Muscle of back (tissue), 11 donors: ENCODE measurements around the gene HEY2. TPM values are rescaled to one million over a fixed set of nuclear protein-coding genes. Genes with fewer than 3 reads are reported as not detected.
"Not testable (repeated sequence)": the region's sequence is repeated elsewhere in the genome, so short reads cannot be mapped to it uniquely, and the experiment has no call there.

Experiments
- DNase-seq, 3 donors: peaks; one replicate each; pipeline versions ENCODE4 v3.0.0 to v3.0.0-alpha.2; 2013
- polyA plus RNA-seq, 10 donors: library from polyadenylated mRNA; unstranded; fragments of 120-200 nt; gene quantifications; one replicate each; pipeline ENCODE4 v1.2.1, GENCODE V29; 2013; ENCODE audit not compliant: insufficient read length in 10 of 10

HEY2 gene
- polyA plus RNA-seq, 10 donors: 7.5 to 15.4 (median 10.5) TPM

DNA sequence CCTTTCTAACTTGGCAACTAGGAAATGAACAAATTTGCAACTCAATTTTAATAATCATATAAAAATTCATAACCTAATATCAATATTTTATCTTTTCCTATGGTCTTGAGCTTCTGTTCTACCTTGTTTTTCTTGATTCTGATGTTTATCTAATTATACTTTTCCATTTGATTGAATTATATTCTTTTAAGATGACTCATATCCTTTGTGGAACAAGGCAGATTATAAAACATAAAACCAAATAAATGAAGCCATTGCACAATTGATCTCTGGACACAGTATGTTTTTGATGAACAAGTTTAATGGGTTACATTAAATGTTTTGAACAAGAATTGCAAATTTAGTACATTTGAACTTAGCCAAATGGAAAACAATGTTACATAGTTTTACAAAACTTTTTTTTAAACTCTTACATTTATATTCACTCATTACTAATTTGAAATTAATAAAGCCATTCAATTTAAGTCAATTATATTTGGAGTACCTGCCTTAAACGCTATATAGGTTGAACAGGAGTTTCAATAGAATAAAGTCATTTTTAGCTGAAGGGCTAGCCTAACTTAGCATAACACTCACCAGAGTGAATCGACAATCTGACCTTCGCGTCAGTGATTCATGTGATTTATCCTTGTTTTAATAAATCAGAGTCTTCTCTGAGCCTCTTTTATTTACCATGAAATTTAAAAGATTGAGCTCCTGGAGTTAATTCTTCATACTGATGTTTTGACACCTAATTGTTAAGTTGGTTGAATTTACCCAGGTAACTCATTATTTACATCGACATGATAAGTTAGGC lies 45.1 kb downstream of the HEY2 start:
- DNase-seq: no peak

DNA sequence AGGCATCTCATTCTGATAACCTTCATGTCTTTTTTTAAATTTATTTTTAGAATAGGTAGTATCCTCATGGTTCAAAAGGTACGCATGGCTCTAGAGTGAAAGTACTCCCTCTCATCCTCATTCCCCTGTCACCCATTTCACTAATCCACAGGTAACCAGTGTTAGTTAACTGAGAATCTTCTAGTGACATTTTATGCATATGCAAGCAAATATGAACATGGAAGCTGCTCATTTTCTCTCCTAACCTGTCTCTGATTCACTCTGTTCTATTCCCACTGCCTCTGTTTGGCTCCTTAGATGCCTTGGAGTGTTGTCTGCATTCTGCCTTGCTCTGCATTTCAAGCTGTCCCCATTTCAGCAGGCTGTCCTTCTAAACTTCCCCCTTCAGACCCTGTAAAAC lies 45.9 kb downstream of the HEY2 start:
- no peak for DNase-seq

DNA sequence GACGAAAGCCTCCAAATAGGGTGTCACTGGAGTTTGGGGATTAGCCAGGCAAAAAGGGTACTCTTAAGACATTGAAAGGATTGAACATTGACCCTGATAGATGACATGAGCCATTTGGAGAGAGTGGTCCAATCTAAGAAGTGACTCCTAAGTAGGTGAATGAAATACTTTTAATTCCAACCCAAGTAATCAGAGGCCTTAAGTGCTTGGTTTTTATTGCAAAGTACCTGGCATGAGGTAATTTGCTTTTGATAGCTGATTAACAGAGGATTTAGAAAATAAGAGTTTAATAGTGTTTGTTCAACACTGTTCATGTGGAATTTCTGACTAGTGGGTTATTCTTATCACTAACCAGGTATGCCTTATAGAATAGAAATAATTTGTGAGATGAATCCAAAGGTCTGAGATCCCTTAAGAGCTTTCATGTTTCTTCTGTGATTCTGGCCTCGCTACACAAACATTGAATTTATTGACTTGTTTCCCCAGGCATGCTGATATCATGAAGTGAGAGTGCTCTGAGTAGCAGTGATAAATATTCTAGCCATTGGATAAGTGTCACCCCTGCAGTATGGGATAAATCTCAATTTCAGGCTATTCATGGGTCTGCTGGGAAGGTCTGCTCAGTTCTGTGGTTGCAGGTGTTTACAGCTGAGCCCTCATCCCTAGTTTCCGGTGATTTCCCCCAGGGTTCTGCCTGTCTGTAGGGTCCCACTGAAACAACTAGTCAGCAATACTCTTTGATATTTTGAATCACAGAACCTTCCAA lies 47.9 kb downstream of the HEY2 start:
- no peak for DNase-seq

DNA sequence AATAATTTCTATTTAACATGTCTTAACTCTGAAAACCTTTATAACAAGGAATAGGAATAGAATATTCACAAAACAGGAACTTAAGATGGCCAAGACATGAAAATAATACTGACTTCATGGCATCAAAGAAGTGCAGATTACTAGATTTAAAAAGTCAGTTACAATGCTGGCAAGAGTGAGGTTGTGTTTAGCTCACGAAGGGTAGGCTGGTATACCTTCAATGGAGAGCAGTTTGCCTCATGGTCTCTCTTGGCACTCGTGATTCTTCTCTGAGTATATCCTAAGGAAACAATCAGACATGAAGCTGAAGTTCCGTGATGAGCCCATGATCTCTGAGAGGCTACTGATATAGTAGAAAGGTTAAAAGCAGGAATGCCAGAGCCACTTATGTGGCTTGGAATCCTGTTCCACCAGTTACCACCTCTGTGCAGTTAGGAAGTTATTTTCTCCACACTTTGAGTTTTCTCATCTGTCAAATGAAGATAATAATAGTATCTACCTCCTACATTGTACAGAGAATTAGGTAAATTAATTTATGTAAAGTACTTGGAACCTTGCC lies 48.5 kb downstream of the HEY2 start:
- no peak for DNase-seq

DNA sequence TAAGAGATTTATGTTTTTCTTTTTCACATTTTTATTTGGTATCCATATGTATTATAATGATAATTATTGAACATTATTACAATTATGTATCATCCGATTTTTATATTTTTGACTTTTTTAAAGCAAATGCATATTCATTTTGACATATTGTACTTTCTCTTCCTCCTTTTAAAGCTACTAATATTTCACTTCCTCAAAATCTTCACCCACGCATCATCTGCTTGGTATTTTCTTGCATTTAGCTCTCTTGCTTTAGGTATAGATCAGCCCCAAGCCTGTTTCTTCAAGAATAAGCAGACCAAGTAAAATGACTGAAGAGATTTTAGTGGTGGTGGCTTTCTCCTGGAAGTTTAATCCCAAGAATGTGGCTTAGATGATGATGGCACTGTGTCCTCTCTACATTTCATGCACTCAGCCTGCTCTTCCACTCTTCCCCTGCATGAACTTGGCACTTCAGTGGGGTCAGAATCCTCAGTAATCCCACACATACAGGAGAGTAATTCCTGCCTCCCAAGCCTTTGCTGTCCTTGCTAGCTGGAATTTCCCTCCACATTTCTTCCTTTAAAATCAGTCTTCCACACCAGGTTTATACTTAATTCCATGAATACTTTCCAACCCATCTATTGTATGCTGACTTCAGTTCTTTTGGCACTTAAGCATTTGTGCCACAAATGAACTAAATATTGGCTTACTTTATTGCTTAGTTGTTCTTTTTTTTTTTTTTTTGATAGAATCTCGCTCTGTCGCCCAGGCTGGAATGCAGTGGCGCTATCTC lies 49.5 kb downstream of the HEY2 start:
- no peak for DNase-seq

DNA sequence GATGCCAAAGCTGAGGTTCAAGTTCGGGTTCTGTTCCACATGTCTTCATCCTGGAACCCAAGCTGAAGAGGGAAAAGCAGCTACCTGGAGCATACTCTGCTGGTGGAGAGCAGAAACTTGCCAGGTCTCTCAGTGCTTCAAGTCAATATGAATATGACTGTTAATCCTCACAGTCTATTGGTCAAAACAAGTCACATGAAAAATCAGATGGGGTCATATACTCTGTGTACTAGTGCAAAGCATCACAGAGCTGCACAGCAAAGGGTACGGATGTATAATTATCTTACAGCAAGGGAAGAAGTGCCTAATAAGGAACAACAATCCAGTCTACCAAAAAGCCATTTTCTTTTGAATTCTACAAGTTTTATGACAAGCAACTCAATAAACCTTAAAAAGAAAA lies 53.0 kb downstream of the HEY2 start:
- DNase-seq: no peak

DNA sequence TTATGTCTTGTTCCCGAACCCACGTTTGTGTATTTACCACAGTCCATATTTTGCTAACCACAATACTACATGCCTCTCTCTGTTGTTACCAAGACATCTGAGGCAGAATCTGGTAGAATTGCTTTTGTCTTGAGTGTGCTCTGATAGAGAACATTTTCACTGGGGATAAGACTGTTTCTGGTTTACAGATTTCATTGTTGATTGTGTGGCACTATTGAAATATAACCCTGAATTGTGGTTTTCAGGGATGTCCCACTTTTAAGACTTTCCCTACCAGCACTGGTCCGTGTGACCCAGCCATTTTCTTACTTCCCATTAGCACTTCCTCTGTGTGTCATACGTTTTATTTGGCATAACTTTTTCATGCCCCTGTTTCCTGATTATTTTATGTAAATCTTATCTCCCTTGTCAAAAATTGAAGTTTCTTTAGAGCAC lies 53.5 kb downstream of the HEY2 start:
- DNase-seq: no peak

DNA sequence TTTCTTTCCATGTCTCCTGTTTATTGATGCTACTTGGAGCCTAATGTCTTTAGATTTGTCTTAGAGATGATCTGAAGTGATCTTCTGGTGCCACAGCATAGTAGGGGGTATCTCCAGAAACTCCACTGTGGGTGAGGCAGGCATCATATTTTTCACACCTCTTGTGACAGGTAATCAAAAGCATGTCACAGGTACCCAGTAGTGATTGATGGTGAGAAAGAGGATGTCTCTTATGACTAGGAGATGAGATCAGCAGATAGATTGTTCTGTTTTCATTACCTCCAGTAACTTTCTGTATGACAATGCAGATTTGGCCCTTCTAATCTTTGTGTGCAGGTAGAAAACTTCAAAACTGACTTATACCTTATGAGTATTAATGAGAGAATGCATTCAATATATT lies 54.8 kb downstream of the HEY2 start:
- no peak for DNase-seq

DNA sequence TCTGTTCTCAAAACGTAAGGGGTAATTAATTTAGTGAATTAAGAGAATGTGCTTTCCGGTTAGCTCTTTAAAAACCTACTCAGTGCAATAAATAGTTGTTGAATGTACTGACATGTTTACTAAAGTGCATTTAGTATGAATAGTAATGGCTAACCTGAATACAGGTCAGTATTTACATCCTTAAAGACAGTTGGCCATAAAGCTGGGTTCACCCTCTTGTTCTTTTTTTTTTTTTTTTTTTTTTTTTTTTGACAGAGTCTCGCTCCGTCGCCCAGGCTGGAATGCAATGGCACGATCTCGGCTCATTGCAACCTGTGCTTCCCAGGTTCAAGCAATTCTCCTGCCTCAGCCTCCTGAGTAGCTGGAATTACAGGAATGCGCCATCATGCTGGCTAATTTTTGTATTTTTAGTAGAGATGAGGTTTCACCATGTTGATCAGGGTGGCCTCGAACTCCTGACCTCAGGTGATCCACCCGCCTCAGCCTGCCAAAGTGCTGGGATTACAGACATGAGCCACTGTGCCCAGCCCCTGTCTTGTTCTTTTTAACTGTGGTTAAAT lies 55.5 kb downstream of the HEY2 start:
- not testable (repeated sequence) for DNase-seq

DNA sequence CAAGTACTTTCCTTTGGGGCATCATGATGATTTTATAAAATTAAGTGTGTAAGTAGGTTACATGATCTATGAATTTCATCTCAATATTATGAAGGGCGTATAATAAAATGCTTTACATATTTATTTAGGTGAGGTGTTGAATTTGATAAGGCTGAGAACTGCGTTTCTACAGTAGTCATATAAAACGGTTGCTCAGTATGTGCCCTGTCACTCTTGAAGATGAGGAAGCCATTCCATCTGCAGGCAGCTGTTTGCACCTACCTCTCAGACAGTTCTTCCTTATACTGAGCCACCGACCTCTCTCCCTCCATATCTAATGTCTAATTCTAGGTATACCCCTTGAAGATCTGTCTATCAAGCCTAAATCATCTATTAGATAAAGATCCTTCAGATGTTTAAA lies 57.4 kb downstream of the HEY2 start:
- no peak for DNase-seq

DNA sequence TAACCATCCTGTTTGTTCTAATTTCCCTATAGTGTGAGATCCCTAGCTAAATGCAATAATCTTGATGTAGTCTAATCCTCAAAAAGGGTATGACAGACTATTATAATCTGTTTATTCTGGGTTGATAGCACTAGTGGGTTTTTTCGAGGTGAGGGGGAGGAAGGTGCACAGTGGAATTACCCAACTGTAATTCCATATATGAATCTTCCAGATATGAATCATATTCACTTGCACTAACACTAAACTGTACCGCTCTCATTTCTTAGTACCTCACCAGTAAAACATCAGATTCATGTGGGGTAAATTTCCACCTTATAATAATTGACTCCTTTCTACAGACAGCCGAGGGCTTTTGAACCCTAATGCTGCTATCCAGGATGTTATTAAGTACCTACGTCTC lies 57.9 kb downstream of the HEY2 start:
- DNase-seq: no peak

DNA sequence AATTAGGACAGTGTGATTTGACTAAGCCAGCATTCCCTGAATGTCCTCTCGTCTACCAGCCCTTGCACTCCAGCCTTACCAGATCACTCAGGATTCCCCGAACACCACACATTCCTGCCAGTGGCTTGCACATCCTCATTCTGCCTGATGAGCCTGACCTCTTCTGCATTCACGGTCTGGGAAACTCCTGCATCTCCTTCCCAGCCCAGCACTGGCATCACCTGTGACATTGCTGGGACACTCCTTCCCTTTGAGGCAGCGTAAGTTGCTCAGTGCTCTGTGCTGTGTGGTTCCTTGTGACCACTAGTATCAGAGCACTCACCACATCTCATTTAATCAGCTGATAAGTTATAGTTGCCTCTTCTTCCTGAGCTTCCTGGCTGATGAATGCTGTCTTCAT lies 58.6 kb downstream of the HEY2 start:
- no peak for DNase-seq

DNA sequence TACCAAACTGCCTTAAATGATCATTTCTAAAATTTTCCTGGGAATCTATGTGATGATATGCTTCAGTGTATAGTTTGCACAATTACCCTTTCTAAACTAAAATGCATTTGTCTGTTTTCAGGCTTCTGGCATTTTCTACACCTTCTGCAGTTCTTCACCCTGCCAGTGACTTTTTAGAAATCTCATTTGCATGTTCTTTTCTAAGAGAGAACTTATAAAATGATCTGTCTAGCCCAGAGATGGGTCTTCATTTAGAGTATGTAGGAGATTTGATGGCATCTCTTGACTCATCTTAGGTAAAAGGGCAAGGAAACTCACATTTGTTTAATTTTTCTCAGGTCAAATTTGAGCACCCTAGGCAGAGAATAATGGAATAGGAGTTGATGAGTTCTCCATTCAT lies 59.2 kb downstream of the HEY2 start:
- DNase-seq: no peak

DNA sequence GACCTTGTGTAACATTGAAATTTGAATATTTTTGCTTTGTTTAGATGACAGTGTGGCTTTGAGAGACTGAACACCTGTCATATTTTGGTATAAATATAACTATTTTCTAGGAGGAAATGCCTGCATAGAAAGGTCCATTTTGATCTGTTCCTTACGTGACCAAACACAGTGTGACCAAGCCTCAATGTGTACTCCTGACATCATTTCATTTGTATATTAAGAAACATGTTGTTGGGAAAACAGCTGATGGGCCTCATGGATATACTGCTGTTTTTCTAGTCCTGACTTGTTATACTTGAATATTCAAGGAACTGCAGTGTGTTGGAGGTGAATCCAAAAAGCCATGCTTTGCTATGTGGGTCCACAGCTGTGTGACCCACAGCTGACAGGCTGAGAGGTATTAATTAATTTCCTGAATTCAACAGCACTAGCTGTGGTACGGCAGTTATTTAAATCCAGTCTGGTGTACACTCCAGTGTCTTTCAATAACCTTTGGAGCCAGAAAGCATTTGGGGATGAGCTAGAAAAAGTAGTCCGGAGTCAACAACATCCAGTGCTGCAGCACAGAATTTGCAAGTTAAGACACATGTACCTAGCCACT lies 60.2 kb downstream of the HEY2 start:
- DNase-seq: no peak

DNA sequence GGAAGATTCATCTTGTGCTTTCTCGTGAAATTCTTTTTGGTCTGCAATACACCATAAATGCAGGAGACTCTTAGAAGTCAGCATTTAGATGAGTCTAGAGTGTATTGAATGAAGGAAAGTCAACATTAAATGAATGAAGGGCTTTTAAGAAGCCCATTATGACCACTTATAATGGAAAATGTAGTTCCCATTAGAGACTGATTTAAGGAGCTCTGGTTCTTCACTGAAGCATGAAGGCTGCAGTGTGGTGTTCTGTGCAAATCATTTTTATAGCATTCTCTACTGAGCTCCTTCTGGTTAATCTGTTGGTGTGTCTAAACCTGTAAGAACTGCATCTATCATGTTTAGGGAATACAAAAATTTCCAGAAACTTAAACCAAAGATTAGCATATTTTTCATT lies 61.0 kb downstream of the HEY2 start:
- DNase-seq: no peak

Other genes with a start within 250 kb of the HEY2 start
- 10 to 100 TPM in 3 of 10 donors, 1 to 10 TPM in 7; 4.3 to 10.3 (median 7.5) TPM for gene NCOA7, start 41.3 kb downstream of the HEY2 start, polyA plus RNA-seq
- gene HINT3, start 207.1 kb downstream of the HEY2 start, polyA plus RNA-seq: 10 to 100 TPM; 23.1 to 35.1 (median 31.9) TPM
- 10 to 100 TPM in 9 of 10 donors, 1 to 10 TPM in 1; 9.8 to 18.0 (median 15.8) TPM for gene TRMT11, start 236.9 kb downstream of the HEY2 start, polyA plus RNA-seq